Mucosa of stomach (tissue), 1 donor: Measurements from ENCODE around the gene DHRS7.

Source experiments
- H3K27me3 ChIP-seq: one replicate; pipeline ENCODE4 v1.7.0; 2013; ENCODE audit warnings: mild to moderate bottlenecking, low read length; ENCODE audit not compliant: control insufficient read depth, insufficient read depth
- H3K36me3 ChIP-seq: one replicate; pipeline ENCODE4 v1.7.0; 2013; ENCODE audit warnings: low read length; ENCODE audit not compliant: control insufficient read depth, insufficient read depth
- H3K4me1 ChIP-seq: one replicate; pipeline ENCODE4 v1.7.0; 2013; ENCODE audit warnings: mild to moderate bottlenecking, low read length; ENCODE audit not compliant: control insufficient read depth, insufficient read depth
- H3K4me3 ChIP-seq: one replicate; pipeline ENCODE4 v1.7.0; 2013; ENCODE audit warnings: low read length
- H3K9ac ChIP-seq: one replicate; pipeline ENCODE4 v1.7.0; 2013; ENCODE audit warnings: mild to moderate bottlenecking, low read length, moderate library complexity
- H3K9me3 ChIP-seq: one replicate; pipeline ENCODE4 v1.7.0; 2013; ENCODE audit warnings: mild to moderate bottlenecking, low read length, moderate library complexity; ENCODE audit not compliant: control insufficient read depth
- donor health status: Pancreatic carcinoma.

DHRS7 gene

GRCh38 chr14:60161196-60162107 lies 3.7 kb downstream of the DHRS7 start:
- H3K27me3 ChIP-seq: no peaks in the 10 kb centered on the region
- no peaks in the 10 kb centered on the region for H3K9me3 ChIP-seq
- H3K4me3 ChIP-seq: no peak overlapping the region
- H3K4me1 ChIP-seq: peaks cover 18% of the 10 kb centered on the region
- no peaks in the 10 kb centered on the region for H3K36me3 ChIP-seq
- H3K9ac ChIP-seq: no peak overlapping the region

- no peak overlapping the region for H3K4me3 ChIP-seq
- no peaks in the 10 kb centered on the region for H3K27me3 ChIP-seq
- no peak overlapping the region for H3K9ac ChIP-seq
- H3K36me3 ChIP-seq: no peaks in the 10 kb centered on the region
- peaks cover 13% of the 10 kb centered on the region for H3K4me1 ChIP-seq
- no peaks in the 10 kb centered on the region for H3K9me3 ChIP-seq
Measured at GRCh38 chr14:60160422-60160821, 4.8 kb downstream of the DHRS7 start.

GRCh38 chr14:60154671-60155070 lies 10.5 kb downstream of the DHRS7 start:
- no peak overlapping the region for H3K9ac ChIP-seq
- no peaks in the 10 kb centered on the region for H3K36me3 ChIP-seq
- H3K4me3 ChIP-seq: no peak overlapping the region
- no peaks in the 10 kb centered on the region for H3K27me3 ChIP-seq
- no peaks in the 10 kb centered on the region for H3K9me3 ChIP-seq
- H3K4me1 ChIP-seq: no peaks in the 10 kb centered on the region

GRCh38 chr14:60153991-60154390 lies 11.2 kb downstream of the DHRS7 start:
- Histone ChIP-seq H3K4me3 (no peak overlapping the region), H3K9me3 (no peaks in the 10 kb centered on the region), H3K36me3 (no peaks in the 10 kb centered on the region), H3K4me1 (no peaks in the 10 kb centered on the region), H3K9ac (no peak overlapping the region), H3K27me3 (no peaks in the 10 kb centered on the region)

GRCh38 chr14:60151715-60152114 lies 13.5 kb downstream of the DHRS7 start:
- Histone ChIP-seq H3K4me1 (no peaks in the 10 kb centered on the region), H3K4me3 (no peak overlapping the region), H3K27me3 (no peaks in the 10 kb centered on the region), H3K9ac (no peak overlapping the region), H3K36me3 (no peaks in the 10 kb centered on the region), H3K9me3 (no peaks in the 10 kb centered on the region)

- no peak overlapping the region for H3K9ac ChIP-seq
- no peaks in the 10 kb centered on the region for H3K27me3 ChIP-seq
- H3K4me1 ChIP-seq: no peaks in the 10 kb centered on the region
- no peaks in the 10 kb centered on the region for H3K36me3 ChIP-seq
- H3K9me3 ChIP-seq: no peaks in the 10 kb centered on the region
- no peak overlapping the region for H3K4me3 ChIP-seq
Measured at GRCh38 chr14:60134702-60135101, 30.5 kb downstream of the DHRS7 start.

GRCh38 chr14:60133487-60133886 lies 31.7 kb downstream of the DHRS7 start:
- no peak overlapping the region for H3K9ac ChIP-seq
- no peak overlapping the region for H3K4me3 ChIP-seq
- no peaks in the 10 kb centered on the region for H3K36me3 ChIP-seq
- H3K9me3 ChIP-seq: no peaks in the 10 kb centered on the region
- H3K27me3 ChIP-seq: no peaks in the 10 kb centered on the region
- H3K4me1 ChIP-seq: no peaks in the 10 kb centered on the region

GRCh38 chr14:60125918-60126317 lies 39.3 kb downstream of the DHRS7 start:
- Histone ChIP-seq H3K4me1 (no peaks in the 10 kb centered on the region), H3K27me3 (no peaks in the 10 kb centered on the region), H3K36me3 (peaks cover 4% of the 10 kb centered on the region), H3K4me3 (no peak overlapping the region), H3K9ac (no peak overlapping the region), H3K9me3 (no peaks in the 10 kb centered on the region)

GRCh38 chr14:60116181-60116580 lies 49.0 kb downstream of the DHRS7 start:
- H3K9ac ChIP-seq: no peak overlapping the region
- H3K36me3 ChIP-seq: no peaks in the 10 kb centered on the region
- H3K27me3 ChIP-seq: no peaks in the 10 kb centered on the region
- H3K4me1 ChIP-seq: no peaks in the 10 kb centered on the region
- no peaks in the 10 kb centered on the region for H3K9me3 ChIP-seq
- H3K4me3 ChIP-seq: no peak overlapping the region

GRCh38 chr14:60114881-60115280 lies 50.3 kb downstream of the DHRS7 start:
- no peak overlapping the region for H3K9ac ChIP-seq
- no peaks in the 10 kb centered on the region for H3K9me3 ChIP-seq
- no peaks in the 10 kb centered on the region for H3K36me3 ChIP-seq
- H3K27me3 ChIP-seq: no peaks in the 10 kb centered on the region
- H3K4me3 ChIP-seq: no peak overlapping the region
- no peaks in the 10 kb centered on the region for H3K4me1 ChIP-seq

GRCh38 chr14:60111732-60112131 lies 53.5 kb downstream of the DHRS7 start:
- Histone ChIP-seq H3K4me3 (no peak overlapping the region), H3K9ac (no peak overlapping the region), H3K9me3 (no peaks in the 10 kb centered on the region), H3K36me3 (no peaks in the 10 kb centered on the region), H3K4me1 (no peaks in the 10 kb centered on the region), H3K27me3 (no peaks in the 10 kb centered on the region)

- Histone ChIP-seq H3K9ac (no peak overlapping the region), H3K36me3 (no peaks in the 10 kb centered on the region), H3K4me1 (no peaks in the 10 kb centered on the region), H3K4me3 (no peak overlapping the region), H3K27me3 (no peaks in the 10 kb centered on the region), H3K9me3 (no peaks in the 10 kb centered on the region)
Measured at GRCh38 chr14:60107477-60107876, 57.7 kb downstream of the DHRS7 start.
